PC-9 (cell line): ENCODE data around the gene CCDC121. TPM values are rescaled to one million over a fixed set of nuclear protein-coding genes. Genes with fewer than 3 reads are reported as not detected.

Experiments used
- BruUV-seq: library from RNA; stranded (reverse); fragments of 400-500 nt; replicated peaks from 2 replicates; lab custom pipeline; 2021; lab: Mats Ljungman, UMichigan
- CTCF ChIA-PET: fragments of 300-600 bp; sonication (Branson Sonifier 250); formaldehyde crosslinking; loops from one replicate; lab custom pipeline; 2022; ENCODE audit warnings: antibody characterized with exemption; lab: Charles Lee
- POLR2A ChIA-PET: fragments of 300-600 bp; sonication (Branson Sonifier 250); formaldehyde crosslinking; loops from one replicate; lab custom pipeline; 2022; ENCODE audit warnings: antibody characterized with exemption; ENCODE audit not compliant: unreplicated experiment; lab: Charles Lee
- DNase-seq, 2 experiments: peaks; one replicate each; pipeline versions ENCODE4 v3.0.0 to v3.0.0-alpha.2; 2015 to 2022; ENCODE audit warnings: mixed read lengths in 1 of 2
- H2AFZ ChIP-seq: fragments of 200-600 bp; sonication (generic); 2 replicates; pipeline ENCODE4 v1.8.1; 2017; ENCODE audit warnings: antibody characterized with exemption
- H3F3A ChIP-seq: fragments of 200-600 bp; sonication (generic); 2 replicates; pipeline ENCODE4 v1.8.1; 2017; ENCODE audit warnings: antibody characterized with exemption, mild to moderate bottlenecking, low read depth; ENCODE audit not compliant: insufficient read depth
- H3K27ac ChIP-seq: fragments of 200-600 bp; sonication (generic); 2 replicates; pipeline ENCODE4 v1.6.1; 2016; ENCODE audit warnings: mixed run types
- H3K27me3 ChIP-seq: fragments of 200-600 bp; sonication (generic); 2 replicates; pipeline ENCODE4 v1.6.1; 2016; ENCODE audit warnings: low read depth, mixed run types; ENCODE audit not compliant: insufficient read depth
- H3K36me3 ChIP-seq: fragments of 200-600 bp; sonication (generic); 2 replicates; pipeline ENCODE4 v1.6.1; 2016; ENCODE audit warnings: low read depth, mixed run types
- H3K4me1 ChIP-seq: fragments of 200-600 bp; sonication (generic); replicated peaks from 2 replicates; pipeline ENCODE4 v1.6.1; 2016; ENCODE audit warnings: mixed run types; ENCODE audit not compliant: insufficient read depth
- H3K4me2 ChIP-seq: fragments of 200-600 bp; sonication (generic); 2 replicates; pipeline ENCODE4 v1.6.1; 2017; ENCODE audit warnings: mixed run types
- H3K4me3 ChIP-seq: fragments of 200-600 bp; sonication (generic); 2 replicates; pipeline ENCODE4 v1.6.1; 2016; ENCODE audit warnings: mixed run types
- H3K79me2 ChIP-seq: fragments of 200-600 bp; sonication (generic); 2 replicates; pipeline ENCODE4 v1.6.1; 2017; ENCODE audit warnings: low read depth, mixed run types
- H3K9me2 ChIP-seq: fragments of 200-600 bp; sonication (generic); 2 replicates; pipeline ENCODE4 v1.8.1; 2017; ENCODE audit warnings: mild to moderate bottlenecking; ENCODE audit not compliant: insufficient read depth
- H3K9me3 ChIP-seq: fragments of 200-600 bp; sonication (generic); 2 replicates; pipeline ENCODE4 v1.8.1; 2016; ENCODE audit warnings: low read depth; ENCODE audit not compliant: insufficient read depth
- H4K20me1 ChIP-seq: fragments of 200-600 bp; sonication (generic); 2 replicates; pipeline ENCODE4 v1.8.1; 2017; ENCODE audit not compliant: insufficient read depth
- CTCF ChIP-seq: fragments of 200-600 bp; sonication (generic); conservative IDR thresholded peaks from 2 replicates; pipeline ENCODE4 v1.6.1; 2017; ENCODE audit warnings: mixed run types, antibody characterized with exemption, mild to moderate bottlenecking, moderate library complexity
- EZH2 ChIP-seq: fragments of 200-600 bp; sonication (generic); IDR thresholded peaks from 2 replicates; pipeline ENCODE4 v1.8.0; 2017; ENCODE audit warnings: antibody characterized with exemption, low read depth
- intact Hi-C: fragments of 100-400 bp; cut with micrococcal nuclease; formaldehyde crosslinking; loops from one replicate; pipeline ENCODE4 v1.10.0; 2022; ENCODE audit not compliant: unreplicated experiment
- total RNA-seq: library from RNA; stranded (reverse); gene quantifications from 2 replicates; pipeline ENCODE4 v1.2.3, GENCODE V29; 2021

The CCDC121 gene
- total RNA-seq, 1 experiment from 2014 or later, result 2.9 TPM

- Histone ChIP-seq H3K9me2 (no peaks in the 10 kb centered on the region), H2AFZ (no peak overlapping the region), H3K79me2 (peaks cover 10% of the 10 kb centered on the region; the same call in 1 of the 2 replicates), H4K20me1 (no peaks in the 10 kb centered on the region), H3K4me1 (peaks cover 26% of the 10 kb centered on the region), H3K27ac (no peak overlapping the region), H3K4me2 (no peak overlapping the region), H3K9me3 (no peaks in the 10 kb centered on the region), H3F3A (peaks cover 28% of the 10 kb centered on the region), H3K27me3 (no peaks in the 10 kb centered on the region), H3K36me3 (peaks cover 35% of the 10 kb centered on the region), H3K4me3 (no peak overlapping the region)
- ChIA-PET CTCF (no interaction called here), POLR2A (no interaction called here)
- intact Hi-C loops, result loop anchor here (5.0 kb wide), 2 partner anchors 218 to 303 kb away; partner anchors contain the start of genes MPV17 and PPM1G
- no peak for DNase-seq
- TF ChIP-seq CTCF (no peak), EZH2 (no peak)
- BruUV-seq, result no TSS peak
Measured at GRCh38 chr2:27624943-27625342, 3.9 kb downstream of the CCDC121 start.

GRCh38 chr2:27622921-27623384 is 5.9 kb downstream of the CCDC121 start:
- TF ChIP-seq EZH2 (no peak), CTCF (no peak)
- H3K36me3 ChIP-seq, result peaks cover 39% of the 10 kb centered on the region
- no peaks in the 10 kb centered on the region for H3K9me3 ChIP-seq
- no peak overlapping the region for H2AFZ ChIP-seq
- H4K20me1 ChIP-seq, result no peaks in the 10 kb centered on the region; the same call in 1 of the 2 replicates
- ChIA-PET CTCF (no interaction called here), POLR2A (no interaction called here)
- peaks cover 21% of the 10 kb centered on the region for H3K4me1 ChIP-seq
- H3K27me3 ChIP-seq, result no peaks in the 10 kb centered on the region
- H3F3A ChIP-seq, result peaks cover 28% of the 10 kb centered on the region
- H3K27ac ChIP-seq, result no peak overlapping the region
- H3K9me2 ChIP-seq, result no peaks in the 10 kb centered on the region
- H3K4me3 ChIP-seq, result no peak overlapping the region
- intact Hi-C loops, result no loop called here
- no peak overlapping the region for H3K4me2 ChIP-seq
- no peaks in the 10 kb centered on the region for H3K79me2 ChIP-seq
- BruUV-seq, result no TSS peak
- DNase-seq, result no peak

GRCh38 chr2:27621524-27621923 is 7.3 kb downstream of the CCDC121 start:
- intact Hi-C loops, result no loop called here
- H3K9me2 ChIP-seq, result no peaks in the 10 kb centered on the region
- H3K4me1 ChIP-seq, result peaks cover 7% of the 10 kb centered on the region
- POLR2A ChIA-PET, result no interaction called here
- no peak for TF ChIP-seq EZH2
- no peak for TF ChIP-seq CTCF
- no peaks in the 10 kb centered on the region for H3K27me3 ChIP-seq
- H3K4me2 ChIP-seq, result no peak overlapping the region
- no peak overlapping the region for H3K27ac ChIP-seq
- peaks cover 46% of the 10 kb centered on the region for H3K36me3 ChIP-seq
- H4K20me1 ChIP-seq, result no peaks in the 10 kb centered on the region; the same call in 1 of the 2 replicates
- no TSS peak for BruUV-seq
- H3K9me3 ChIP-seq, result no peaks in the 10 kb centered on the region
- no peak overlapping the region for H2AFZ ChIP-seq
- H3K4me3 ChIP-seq, result no peak overlapping the region
- no peaks in the 10 kb centered on the region for H3K79me2 ChIP-seq
- CTCF ChIA-PET, result interaction anchor here (0.6 kb wide), 1 partner anchor 167 kb away, joined by 4 read pairs; no protein-coding TSS in a partner anchor
- H3F3A ChIP-seq, result peaks cover 21% of the 10 kb centered on the region
- DNase-seq, result no peak
